Adrenal gland (tissue), 5 donors: ENCODE measurements around the gene NR3C1.

Source experiments
- CTCF ChIP-seq, 6 experiments: fragments of 450-650 bp in 4 of 6; fragments of 200-600 bp in 2 of 6; sonication (generic) in 1 of 6; IDR thresholded peaks; 1 replicate in 5 of 6; 2 replicates in 1 of 6; pipeline versions ENCODE4 v1.5.1 to v1.8.0; 2016 to 2021; ENCODE audit warnings: antibody characterized with exemption in 6 of 6, mild to moderate bottlenecking in 2 of 6, moderate library complexity in 1 of 6
- POLR2A ChIP-seq, 2 donors: fragments of 450-650 bp; IDR thresholded peaks; one replicate each; pipeline ENCODE4 v1.6.1; 2017; ENCODE audit warnings: antibody characterized with exemption in 2 of 2, mild to moderate bottlenecking in 2 of 2, moderate library complexity in 1 of 2
- donor health status: DM: no; HTN: no; CAD: no.

GRCh38 chr5:143350751-143351602, 52.5 kb downstream of the NR3C1 start:
- TF ChIP-seq POLR2A (IDR thresholded peaks at IDR 0.05) (no peak), CTCF (IDR thresholded peaks at IDR 0.05) (no peak)
